GM19324 (cell line): ENCODE measurements around the gene PURA.

Experiments
- ATAC-seq: cut with Tn5 transposase; IDR thresholded peaks from one replicate; pipeline ENCODE4 v1.9.1; 2021; ENCODE audit warnings: mild to moderate bottlenecking, moderate library complexity; ENCODE audit not compliant: unreplicated experiment, low FRiP score

PURA gene

GRCh38 chr5:140109759-140110645 lies 3.9 kb upstream of the PURA start:
- no peak for ATAC-seq

GRCh38 chr5:140110646-140110957 lies 3.3 kb upstream of the PURA start:
- ATAC-seq, result no peak

- no peak for ATAC-seq
These were observed 2.7 kb upstream of the PURA start for GRCh38 chr5:140111011-140111858.

- no peak for ATAC-seq
These were observed 1.9 kb upstream of the PURA start for GRCh38 chr5:140111859-140112551.

- no peak for ATAC-seq
These were observed 1.2 kb upstream of the PURA start for GRCh38 chr5:140112685-140113179.

GRCh38 chr5:140113180-140113698 lies 670 bp upstream of the PURA start:
- ATAC-seq, result no peak

- peak; percentile 36 for ATAC-seq
These were observed 654 bp downstream of the PURA start for GRCh38 chr5:140114341-140115185.

GRCh38 chr5:140115186-140115500 lies 1.2 kb downstream of the PURA start:
- no peak for ATAC-seq

GRCh38 chr5:140116716-140117115 lies 2.8 kb downstream of the PURA start:
- ATAC-seq, result no peak

GRCh38 chr5:140117523-140117922 lies 3.6 kb downstream of the PURA start:
- no peak for ATAC-seq

- ATAC-seq, result no peak
These were observed 4.5 kb downstream of the PURA start for GRCh38 chr5:140118302-140118936.

- no peak for ATAC-seq
These were observed 11.7 kb downstream of the PURA start, which contains the start of gene IGIP for GRCh38 chr5:140125637-140126036. TSS of gene IGIP (plus strand) at chr5:140125937. CDS start at chr5:140128477, 2,540 bp downstream.

GRCh38 chr5:140126315-140127012 lies 12.6 kb downstream of the PURA start:
- ATAC-seq, result no peak

GRCh38 chr5:140128376-140128775 lies 14.5 kb downstream of the PURA start:
- ATAC-seq, result no peak

- ATAC-seq, result no peak
These were observed 17.2 kb downstream of the PURA start for GRCh38 chr5:140130949-140131733.

- no peak for ATAC-seq
These were observed 18.1 kb downstream of the PURA start for GRCh38 chr5:140131967-140132409.

GRCh38 chr5:140133514-140134167 lies 19.7 kb downstream of the PURA start:
- ATAC-seq, result no peak
